Chondrocyte (in vitro differentiated cells): ENCODE measurements around the gene C9orf50. TPM values are rescaled to one million over a fixed set of nuclear protein-coding genes. Genes with fewer than 3 reads are reported as not detected.

ENCODE experiments used
- DNase-seq: peaks from one replicate; pipeline ENCODE4 v3.0.0; 2021; ENCODE audit warnings: mixed read lengths, low spot score
- H3K27ac Mint-ChIP-seq: one replicate; pipeline ENCODE4 v1.8.0; 2021; ENCODE audit warnings: mild to moderate bottlenecking, moderate library complexity, mixed read lengths; ENCODE audit not compliant: unreplicated experiment
- H3K27me3 Mint-ChIP-seq: 2 replicates; pipeline ENCODE4 v1.8.0; 2021; ENCODE audit warnings: low read depth, mixed read lengths
- H3K36me3 Mint-ChIP-seq: 2 replicates; pipeline ENCODE4 v1.8.0; 2021; ENCODE audit warnings: low read depth, mixed read lengths
- H3K4me1 Mint-ChIP-seq: 2 replicates; pipeline ENCODE4 v1.8.0; 2021; ENCODE audit warnings: low read depth, mild to moderate bottlenecking, mixed read lengths
- H3K4me3 Mint-ChIP-seq: one replicate; pipeline ENCODE4 v1.8.0; 2021; ENCODE audit warnings: mild to moderate bottlenecking, moderate library complexity, mixed read lengths; ENCODE audit not compliant: unreplicated experiment
- H3K9me3 Mint-ChIP-seq: 2 replicates; pipeline ENCODE4 v1.8.0; 2021; ENCODE audit warnings: low read depth, mixed read lengths
- total RNA-seq: library from RNA; stranded (reverse); gene quantifications from 3 replicates; pipeline ENCODE4 v1.2.1, GENCODE V29; 2021
- TF ChIP-seq, protein P1 (sequence below): fragments of 200-600 bp; sonication (generic); IDR thresholded peaks from 2 replicates; pipeline ENCODE4 v1.5.0; 2021; ENCODE audit warnings: antibody characterized with exemption, mild to moderate bottlenecking, moderate library complexity

C9orf50 gene
- total RNA-seq, 1 donor from 2014 or later, result 0.30 TPM

DNA sequence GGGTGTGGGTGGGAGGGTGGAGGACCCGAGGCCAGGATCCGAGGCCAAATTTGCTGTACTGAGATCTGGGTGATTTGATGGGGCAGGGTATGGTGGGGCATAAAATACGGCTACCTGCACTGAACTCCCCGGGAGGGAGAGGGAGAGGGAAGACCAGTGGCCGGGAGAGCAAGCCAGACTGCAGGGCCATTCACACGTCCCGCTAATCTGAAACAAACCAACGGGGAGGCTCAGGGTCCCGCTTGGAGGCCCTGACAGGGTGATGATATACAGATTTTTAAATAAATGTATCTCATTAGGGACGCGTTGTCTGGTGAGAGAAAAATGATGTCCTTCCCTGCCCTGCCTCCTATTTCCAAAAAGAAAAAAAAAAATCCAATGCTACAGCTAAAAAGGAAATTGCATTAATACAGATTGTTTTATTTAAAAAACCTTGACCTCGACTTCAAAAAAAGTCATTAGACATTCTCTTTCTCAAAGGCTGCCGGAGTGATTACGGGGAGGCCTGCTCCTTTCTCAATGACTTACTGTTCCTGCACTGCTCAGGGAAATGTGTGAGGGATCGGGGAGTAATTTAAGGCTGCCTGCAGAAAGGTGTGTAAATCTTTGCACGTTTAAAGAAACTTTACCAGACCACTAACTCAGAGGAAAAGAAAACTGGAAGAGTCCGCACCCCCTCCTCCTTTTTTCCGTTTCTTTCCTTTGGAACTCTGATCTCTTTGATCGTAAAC lies 33.1 kb upstream of the C9orf50 start:
- TF ChIP-seq, protein P1, sequence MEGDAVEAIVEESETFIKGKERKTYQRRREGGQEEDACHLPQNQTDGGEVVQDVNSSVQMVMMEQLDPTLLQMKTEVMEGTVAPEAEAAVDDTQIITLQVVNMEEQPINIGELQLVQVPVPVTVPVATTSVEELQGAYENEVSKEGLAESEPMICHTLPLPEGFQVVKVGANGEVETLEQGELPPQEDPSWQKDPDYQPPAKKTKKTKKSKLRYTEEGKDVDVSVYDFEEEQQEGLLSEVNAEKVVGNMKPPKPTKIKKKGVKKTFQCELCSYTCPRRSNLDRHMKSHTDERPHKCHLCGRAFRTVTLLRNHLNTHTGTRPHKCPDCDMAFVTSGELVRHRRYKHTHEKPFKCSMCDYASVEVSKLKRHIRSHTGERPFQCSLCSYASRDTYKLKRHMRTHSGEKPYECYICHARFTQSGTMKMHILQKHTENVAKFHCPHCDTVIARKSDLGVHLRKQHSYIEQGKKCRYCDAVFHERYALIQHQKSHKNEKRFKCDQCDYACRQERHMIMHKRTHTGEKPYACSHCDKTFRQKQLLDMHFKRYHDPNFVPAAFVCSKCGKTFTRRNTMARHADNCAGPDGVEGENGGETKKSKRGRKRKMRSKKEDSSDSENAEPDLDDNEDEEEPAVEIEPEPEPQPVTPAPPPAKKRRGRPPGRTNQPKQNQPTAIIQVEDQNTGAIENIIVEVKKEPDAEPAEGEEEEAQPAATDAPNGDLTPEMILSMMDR, result no peak
- Mint-ChIP-seq H3K4me3 (no peak overlapping the region), H3K27ac (no peak overlapping the region), H3K9me3 (no peaks in the 10 kb centered on the region), H3K36me3 (no peaks in the 10 kb centered on the region), H3K27me3 (peaks cover 2% of the 10 kb centered on the region), H3K4me1 (peaks cover 12% of the 10 kb centered on the region)
- no peak for DNase-seq

DNA sequence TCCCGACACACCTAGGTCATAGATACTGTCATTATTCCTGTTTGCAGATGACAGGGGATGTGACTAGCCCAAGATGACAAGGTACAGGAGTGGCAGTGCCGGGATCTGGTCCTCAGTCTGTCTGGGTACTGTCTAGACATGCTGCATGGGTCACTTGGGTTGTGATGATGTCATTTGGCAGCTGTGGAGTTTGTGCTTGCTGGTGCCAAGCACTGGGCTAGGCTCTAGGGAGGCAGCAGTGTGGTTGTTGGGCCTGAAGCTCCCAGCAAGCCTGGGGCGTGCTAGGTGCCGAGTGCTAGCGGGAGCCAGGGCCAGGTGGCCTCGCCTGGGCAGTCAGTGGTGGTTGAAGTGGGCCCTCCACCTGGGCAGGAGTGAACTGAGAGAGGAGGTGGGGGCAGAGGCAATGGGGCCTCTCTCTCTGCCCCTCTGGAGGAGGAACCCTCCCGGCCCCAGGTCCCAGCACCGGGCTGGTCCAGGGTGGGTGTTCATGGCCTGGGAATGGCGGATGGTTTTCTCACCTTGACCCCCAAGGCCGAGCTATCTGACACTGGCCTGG lies 29.9 kb upstream of the C9orf50 start:
- DNase-seq, result no peak
- no peak overlapping the region for H3K4me3 Mint-ChIP-seq
- no peak overlapping the region for H3K27ac Mint-ChIP-seq
- H3K27me3 Mint-ChIP-seq, result peaks cover 2% of the 10 kb centered on the region
- H3K9me3 Mint-ChIP-seq, result peaks cover 3% of the 10 kb centered on the region
- TF ChIP-seq, protein P1, result no peak
- H3K36me3 Mint-ChIP-seq, result peaks cover 2% of the 10 kb centered on the region
- peaks cover 12% of the 10 kb centered on the region for H3K4me1 Mint-ChIP-seq

DNA sequence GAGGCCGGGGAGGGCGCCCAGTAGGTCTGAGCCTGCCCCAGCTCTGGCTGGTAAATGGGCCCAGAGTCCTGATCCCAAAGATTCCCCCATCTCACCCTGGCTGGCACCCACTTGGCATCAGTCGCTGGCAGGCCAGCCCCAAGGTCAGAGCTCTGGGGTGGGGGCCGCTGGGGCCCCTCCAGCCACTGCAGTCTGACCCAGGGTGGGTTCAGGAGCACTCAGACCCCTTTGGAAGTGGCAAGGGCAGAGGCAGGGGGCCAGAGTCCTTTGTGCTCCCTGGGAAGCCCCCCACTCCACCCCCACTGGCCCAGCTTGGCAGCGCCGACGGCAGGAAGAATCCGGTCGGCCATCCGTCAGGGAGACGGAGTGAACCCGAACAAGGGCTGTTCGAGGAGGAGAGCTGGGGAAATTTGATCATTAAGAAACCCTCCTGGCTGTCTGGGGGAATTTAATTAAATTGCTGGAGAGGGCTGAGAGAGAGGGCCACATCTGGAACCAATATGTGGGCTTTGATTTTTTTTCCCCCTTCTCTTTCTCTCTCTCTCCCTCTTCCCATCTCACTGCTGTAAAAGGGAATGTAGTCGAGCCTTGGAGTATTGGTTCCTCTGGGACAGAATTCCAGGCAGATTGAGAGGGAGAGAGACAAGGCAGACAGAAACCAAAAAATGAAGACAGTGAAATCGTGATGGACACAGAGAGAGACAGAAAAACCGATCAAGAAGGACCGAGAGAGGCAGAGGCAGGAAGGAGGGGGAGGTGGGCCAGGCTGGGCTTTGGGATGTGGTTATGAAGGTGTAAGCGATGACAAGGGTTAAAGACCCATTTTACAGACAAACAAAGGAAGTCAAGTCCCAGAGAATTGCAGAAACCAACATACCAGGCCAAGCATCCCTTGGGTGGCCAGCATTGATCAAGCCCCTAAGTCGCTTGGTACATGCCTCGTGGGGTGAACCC lies 29.1 kb upstream of the C9orf50 start:
- Mint-ChIP-seq H3K27me3 (peaks cover 2% of the 10 kb centered on the region), H3K27ac (no peak overlapping the region), H3K9me3 (peaks cover 3% of the 10 kb centered on the region), H3K4me3 (no peak overlapping the region), H3K36me3 (peaks cover 2% of the 10 kb centered on the region), H3K4me1 (peaks cover 12% of the 10 kb centered on the region)
- DNase-seq, result no peak
- TF ChIP-seq, protein P1, result no peak

DNA sequence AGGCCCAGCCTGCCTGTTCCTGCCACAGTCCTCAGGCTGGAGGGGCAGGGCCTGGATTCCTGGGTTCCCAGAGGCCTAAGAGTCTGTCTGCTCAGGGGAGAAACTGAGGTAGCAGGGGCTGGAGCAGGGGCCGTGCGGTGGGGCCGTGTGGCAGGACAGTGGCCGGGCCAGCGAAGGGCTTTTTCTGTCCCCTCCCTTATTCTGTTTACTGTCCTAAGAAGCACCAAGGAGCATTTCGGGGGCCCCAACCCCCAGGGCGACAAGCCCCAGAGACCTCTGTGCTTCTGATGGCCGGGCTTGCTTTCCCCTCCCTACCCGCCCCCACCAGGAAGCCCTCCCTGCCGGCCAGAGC lies 27.8 kb upstream of the C9orf50 start:
- H3K4me1 Mint-ChIP-seq, result peaks cover 12% of the 10 kb centered on the region

More for the DNA sequence above, 27.8 kb upstream of the C9orf50 start:
- no peak for DNase-seq
- H3K36me3 Mint-ChIP-seq, result peaks cover 2% of the 10 kb centered on the region
- H3K27me3 Mint-ChIP-seq, result peaks cover 2% of the 10 kb centered on the region
- no peak overlapping the region for H3K4me3 Mint-ChIP-seq
- TF ChIP-seq, protein P1, result no peak
- peaks cover 3% of the 10 kb centered on the region for H3K9me3 Mint-ChIP-seq
- no peak overlapping the region for H3K27ac Mint-ChIP-seq
